Measurements from ENCODE around the gene KRT80.

- TF ChIP-seq POLR2A (IDR thresholded peaks at IDR 0.05; ENCODE audit: low read depth, low read length), result no peak
- no peak for TF ChIP-seq POLR2AphosphoS5 (IDR thresholded peaks at IDR 0.05; ENCODE audit: low read depth, low read length)
- TF ChIP-seq TAF1 (IDR thresholded peaks at IDR 0.05; ENCODE audit: borderline replicate concordance, low read depth, low read length), result no peak
These were observed 719 bp downstream of the KRT80 start for GRCh38 chr12:52190860-52191729.

Measured in GM12892 (cell line).